Activated T-cell treated with anti-CD3 and anti-CD28 coated beads, Interleukin-2, amount 50 U/mL, for 1 hour (primary cell): ENCODE data around the gene RPL10L.

Experiments used
- DNase-seq: peaks from one replicate; pipeline ENCODE4 v3.0.0-alpha.2; 2020

Gene RPL10L

GRCh38 chr14:46651526-46652144 lies at the start of gene RPL10L:
TSS of gene RPL10L (minus strand) at chr14:46651781. CDS start at chr14:46651736, 45 bp downstream.
- DNase-seq, result no peak

- no peak for DNase-seq
Observed at GRCh38 chr14:46691819-46692218, 40.2 kb upstream of the RPL10L start.

GRCh38 chr14:46686652-46687051 lies 35.1 kb upstream of the RPL10L start:
- no peak for DNase-seq

- no peak for DNase-seq
Observed at GRCh38 chr14:46672128-46672527, 20.5 kb upstream of the RPL10L start.

- DNase-seq, result no peak
Observed at GRCh38 chr14:46663382-46663781, 11.8 kb upstream of the RPL10L start.

- DNase-seq, result no peak
Observed at GRCh38 chr14:46661728-46662127, 10.1 kb upstream of the RPL10L start.

- no peak for DNase-seq
Observed at GRCh38 chr14:46653031-46653755, 1.6 kb upstream of the RPL10L start.

- no peak for DNase-seq
Observed at GRCh38 chr14:46646796-46647195, 4.8 kb downstream of the RPL10L start.

GRCh38 chr14:46626876-46627275 lies 24.7 kb downstream of the RPL10L start:
- DNase-seq, result no peak
